HL-60 (cell line): ENCODE results near the gene PRSS33.

Source experiments
- DNase-seq, 2 experiments: peaks; one replicate each; pipeline ENCODE4 v3.0.0-alpha.2; 2010 to 2020; ENCODE audit warnings: low read depth in 1 of 2, low spot score in 1 of 2
- H3K27ac ChIP-seq: fragments of 250-450 bp; sonication (Bioruptor Pico); replicated peaks from 2 replicates; pipeline ENCODE4 v1.5.1; 2020; ENCODE audit warnings: mild to moderate bottlenecking, moderate library complexity
- H3K27me3 ChIP-seq: fragments of 250-450 bp; sonication (Bioruptor Pico); 2 replicates; pipeline ENCODE4 v1.5.1; 2021; ENCODE audit warnings: mild to moderate bottlenecking, moderate library complexity; ENCODE audit not compliant: insufficient read depth, poor library complexity, severe bottlenecking
- H3K4me3 ChIP-seq: replicated peaks from 2 replicates; pipeline ENCODE4 v1.5.1; 2011; ENCODE audit warnings: mild to moderate bottlenecking, control low read depth, low read length; ENCODE audit not compliant: insufficient read depth
- CTCF ChIP-seq: IDR thresholded peaks from one replicate; pipeline ENCODE4 v1.5.1; 2011; ENCODE audit warnings: low read length, control low read depth, inconsistent platforms; ENCODE audit not compliant: insufficient read depth
- GABPA ChIP-seq: IDR thresholded peaks from 2 replicates; pipeline ENCODE4 v1.6.1; 2012; ENCODE audit warnings: low read depth
- POLR2AphosphoS5 ChIP-seq: IDR thresholded peaks from 2 replicates; pipeline ENCODE4 v1.6.1; 2012; ENCODE audit warnings: low read depth
- REST ChIP-seq: IDR thresholded peaks from 2 replicates; pipeline ENCODE4 v1.6.1; 2012; ENCODE audit warnings: low read depth; ENCODE audit not compliant: insufficient replicate concordance
- SPI1 ChIP-seq: IDR thresholded peaks from 2 replicates; pipeline ENCODE4 v1.6.1; 2012; ENCODE audit warnings: low read depth, mild to moderate bottlenecking, borderline replicate concordance

PRSS33 gene

GRCh38 chr16:2737895-2738418, 49.4 kb downstream of the PRSS33 start:
- DNase-seq, result no peak
- Histone ChIP-seq H3K27ac (no peak overlapping the region), H3K27me3 (no peaks in the 10 kb centered on the region), H3K4me3 (no peak overlapping the region)
- TF ChIP-seq REST (no peak), SPI1 (no peak), GABPA (no peak), CTCF (no peak), POLR2AphosphoS5 (no peak)

- no peak for DNase-seq
- no peaks in the 10 kb centered on the region for H3K27me3 ChIP-seq
- H3K27ac ChIP-seq, result no peak overlapping the region
- H3K4me3 ChIP-seq, result no peak overlapping the region
- TF ChIP-seq POLR2AphosphoS5, result no peak
- no peak for TF ChIP-seq GABPA
- no peak for TF ChIP-seq CTCF
Observed at GRCh38 chr16:2737238-2737605, 50.1 kb downstream of the PRSS33 start.

GRCh38 chr16:2736476-2737237, 50.7 kb downstream of the PRSS33 start:
- no peak for DNase-seq
- H3K27me3 ChIP-seq, result no peaks in the 10 kb centered on the region
- no peak overlapping the region for H3K4me3 ChIP-seq
- no peak overlapping the region for H3K27ac ChIP-seq
- no peak for TF ChIP-seq CTCF
- TF ChIP-seq POLR2AphosphoS5, result no peak
- TF ChIP-seq REST, result no peak
- TF ChIP-seq SPI1, result no peak
- no peak for TF ChIP-seq GABPA
